Urinary bladder (tissue), 2 donors: Measurements from ENCODE around the gene MAEL. TPM values are rescaled to one million over a fixed set of nuclear protein-coding genes. Genes with fewer than 3 reads are reported as not detected.

Source experiments
- polyA plus RNA-seq: library from polyadenylated mRNA; stranded (reverse); fragments of 200-250 nt; gene quantifications from one replicate; pipeline ENCODE4 v1.2.3, GENCODE V29; 2013
- small RNA-seq: library from RNA; depleted of rRNA; stranded (forward); fragments of <200 nt; gene quantifications from one replicate; pipeline ENCODE3, GENCODE V24; 2014
- total RNA-seq: library from RNA; depleted of rRNA; stranded (reverse); fragments of >200 nt; gene quantifications from one replicate; pipeline ENCODE4 v1.2.3, GENCODE V29; 2014
- donor health status: healthy.

Gene MAEL
- total and polyA plus RNA-seq, 2 donors = 0.18 to 0.48 TPM

Small RNAs within 50 kb of the gene (small RNA-seq; reads per million reads assigned to genes)
- 0.09 reads per million for gene RNA5SP65

Other genes with a start within 250 kb of the MAEL start
- gene POGK, start 149.8 kb upstream of the MAEL start, total RNA-seq = 32.7 TPM
- gene POGK, start 149.8 kb upstream of the MAEL start, polyA plus RNA-seq = 15.4 TPM
- 21.6 TPM for gene TADA1, start 113.0 kb upstream of the MAEL start, total RNA-seq
- gene TADA1, start 113.0 kb upstream of the MAEL start, polyA plus RNA-seq = 10.0 TPM
- 4.1 TPM for gene ILDR2, start 13.7 kb upstream of the MAEL start, total RNA-seq
- gene ILDR2, start 13.7 kb upstream of the MAEL start, polyA plus RNA-seq = 1.6 TPM
- not detected for gene GPA33, start 101.1 kb downstream of the MAEL start, total RNA-seq
- 0.08 TPM for gene GPA33, start 101.1 kb downstream of the MAEL start, polyA plus RNA-seq
- gene STYXL2, start 104.8 kb downstream of the MAEL start, total RNA-seq = 3.6 TPM
- not detected for gene STYXL2, start 104.8 kb downstream of the MAEL start, polyA plus RNA-seq
- 31.3 TPM for gene POU2F1, start 231.6 kb downstream of the MAEL start, total RNA-seq
- gene POU2F1, start 231.6 kb downstream of the MAEL start, polyA plus RNA-seq = 2.2 TPM